HG03342 (cell line): ENCODE data around the gene DCLK3.
A peak's percentile ranks its signal among the peaks of the same experiment; 100 is the strongest.

ENCODE experiments used
- ATAC-seq: cut with Tn5 transposase; IDR thresholded peaks from one replicate; pipeline ENCODE4 v1.9.1; 2021; ENCODE audit warnings: mild to moderate bottlenecking, moderate library complexity; ENCODE audit not compliant: unreplicated experiment

The DCLK3 gene

DNA sequence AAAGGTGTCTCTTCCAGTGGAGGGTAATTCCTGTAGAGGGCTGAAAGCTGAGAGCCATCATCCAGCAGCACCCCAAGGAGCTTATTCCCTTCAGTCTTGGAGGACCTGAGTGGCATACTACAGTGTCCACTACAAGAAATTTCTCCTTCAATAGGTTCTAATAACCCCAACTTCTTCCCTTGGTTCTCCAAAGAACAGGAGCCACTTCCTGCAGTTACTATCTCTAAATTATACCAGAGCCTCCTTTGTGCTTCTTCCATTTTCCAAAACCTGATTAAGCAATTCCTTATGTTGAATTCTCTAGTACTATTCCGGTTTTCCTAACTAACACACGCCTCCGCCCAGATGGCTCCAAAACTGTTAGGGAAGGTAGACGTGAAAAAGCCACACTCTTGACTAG, 50.4 kb downstream of the DCLK3 start:
- no peak for ATAC-seq

- no peak for ATAC-seq
These were observed 53.7 kb downstream of the DCLK3 start for GRCh38 chr3:36710606-36711005.

GRCh38 chr3:36709826-36710365, 54.5 kb downstream of the DCLK3 start:
- no peak for ATAC-seq

DNA sequence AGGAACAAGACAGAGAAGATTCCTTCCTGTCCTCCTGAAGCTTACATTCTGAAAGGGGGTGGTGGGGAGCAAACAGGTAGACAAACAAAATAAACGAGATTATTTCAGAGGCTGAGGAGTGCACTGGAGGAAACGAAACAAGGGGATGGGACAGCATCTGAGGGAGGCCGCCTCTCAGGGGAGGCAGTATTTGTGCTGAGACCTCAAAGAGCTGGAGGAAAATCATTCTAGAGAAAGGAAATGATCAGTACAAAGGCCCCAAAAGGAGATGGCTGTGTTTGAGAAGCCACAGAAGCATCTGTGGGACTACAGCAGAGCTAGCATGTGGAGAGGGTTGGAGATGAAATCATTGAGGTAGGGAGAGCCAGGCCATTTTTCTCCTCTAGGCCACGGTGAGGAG, 55.1 kb downstream of the DCLK3 start:
- no peak for ATAC-seq

- ATAC-seq: peak; percentile 90
These were observed 56.5 kb downstream of the DCLK3 start for GRCh38 chr3:36707623-36708409.

GRCh38 chr3:36705015-36705414, 59.3 kb downstream of the DCLK3 start:
- no peak for ATAC-seq

- no peak for ATAC-seq
These were observed 60.1 kb downstream of the DCLK3 start for GRCh38 chr3:36704280-36704679.

GRCh38 chr3:36701249-36701572, 63.1 kb downstream of the DCLK3 start:
- ATAC-seq: no peak

DNA sequence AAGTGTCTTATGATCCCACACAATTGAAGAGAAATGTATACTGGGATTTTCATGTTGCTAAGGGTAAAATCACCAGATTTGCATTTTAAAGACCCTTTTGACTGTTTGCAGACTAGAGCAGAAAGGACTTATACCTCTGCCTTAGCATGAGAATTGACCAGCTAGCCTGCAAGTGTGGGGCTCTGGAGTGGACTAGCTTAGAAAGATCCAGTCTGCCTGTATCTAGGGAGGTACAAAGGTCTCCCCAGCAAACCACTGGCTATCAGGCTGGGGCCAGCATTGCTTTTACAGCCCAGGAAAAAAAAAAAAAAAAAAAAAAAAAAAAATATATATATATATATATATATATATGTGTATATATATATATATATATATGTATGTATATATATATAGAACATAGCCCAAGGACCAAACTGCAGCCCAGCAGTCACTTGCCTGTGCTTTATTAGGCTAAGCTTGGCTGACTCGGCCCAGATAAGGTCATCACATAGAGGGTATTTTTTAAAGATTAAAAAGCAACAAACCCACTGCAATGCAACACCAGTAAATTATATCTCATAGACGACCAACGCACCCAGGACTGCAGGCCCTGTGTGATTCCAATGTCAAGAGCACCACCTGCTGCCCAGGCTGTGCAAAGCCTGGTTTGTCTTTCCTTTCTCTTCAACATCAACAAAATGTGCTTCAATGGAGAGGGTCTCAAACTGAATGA, 63.7 kb downstream of the DCLK3 start:
- ATAC-seq: peak; percentile 90

- no peak for ATAC-seq
These were observed 66.0 kb downstream of the DCLK3 start for GRCh38 chr3:36698314-36698713.

GRCh38 chr3:36697229-36698001, 66.9 kb downstream of the DCLK3 start:
- ATAC-seq: no peak

DNA sequence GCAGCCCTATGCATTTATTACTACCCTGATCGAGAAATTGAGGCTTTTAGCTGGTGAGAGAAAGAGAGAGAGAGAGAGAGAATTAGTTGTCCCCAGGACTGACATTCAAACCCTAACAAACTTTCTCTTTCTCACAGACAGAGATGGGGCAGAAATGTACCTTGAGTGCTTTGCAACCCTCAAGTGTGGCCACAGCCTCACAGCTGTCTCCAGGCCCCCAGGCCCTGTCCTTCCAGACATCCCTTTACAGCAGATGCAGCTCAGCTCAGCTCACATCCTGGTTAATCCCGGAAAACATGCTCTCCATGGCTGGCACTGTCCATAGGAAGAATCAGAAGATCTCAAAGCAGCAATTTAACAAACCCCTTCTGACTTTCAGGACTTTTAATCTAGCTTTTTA, 67.6 kb downstream of the DCLK3 start:
- no peak for ATAC-seq

DNA sequence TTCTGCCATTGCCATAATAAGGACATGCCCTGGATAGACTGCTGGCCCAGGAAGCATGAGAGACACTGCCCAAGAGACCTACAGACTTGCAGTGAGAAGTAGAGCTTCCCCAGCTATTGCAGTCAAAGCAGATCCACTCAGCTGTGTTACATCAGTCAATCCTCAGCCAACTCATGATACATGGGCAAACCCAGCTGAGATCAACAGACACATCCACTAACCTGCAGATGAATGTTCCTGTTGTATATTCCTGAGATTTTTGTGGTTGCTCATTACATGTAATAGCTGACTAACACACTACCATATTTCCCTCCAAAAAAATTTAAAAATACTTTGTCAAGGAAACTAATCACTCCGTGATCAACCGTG, 68.6 kb downstream of the DCLK3 start:
- ATAC-seq: no peak

DNA sequence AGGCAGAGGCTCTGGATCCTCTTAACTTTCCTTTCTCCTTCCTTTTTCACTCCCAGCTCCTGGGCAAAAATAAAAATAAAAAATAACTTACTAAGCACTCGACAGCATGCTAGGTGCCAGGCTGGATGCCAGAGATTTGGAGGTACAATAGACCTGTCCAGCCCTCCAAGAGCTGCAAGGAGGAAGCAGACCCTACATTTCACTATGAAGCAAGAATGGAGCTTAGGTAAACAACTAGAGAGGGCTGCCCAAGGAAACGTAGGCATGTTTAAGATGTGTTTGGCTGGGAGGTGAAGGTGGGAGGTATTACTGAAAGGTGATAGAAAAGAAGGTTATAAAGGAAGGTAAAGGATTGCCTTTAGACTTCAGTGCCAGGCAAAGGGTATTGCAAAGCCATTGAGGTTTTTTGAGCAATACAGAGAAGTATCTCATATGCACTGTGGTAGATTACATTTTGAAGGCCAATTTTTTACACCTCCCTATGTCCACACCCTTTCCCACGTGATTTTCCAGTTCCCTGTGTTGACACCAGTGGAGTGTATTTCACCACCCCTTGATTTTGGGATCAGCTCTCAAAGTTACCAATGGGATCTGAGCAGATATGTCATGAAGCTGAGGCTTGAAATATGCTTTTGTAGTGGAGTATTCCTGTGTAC, 69.1 kb downstream of the DCLK3 start:
- no peak for ATAC-seq

DNA sequence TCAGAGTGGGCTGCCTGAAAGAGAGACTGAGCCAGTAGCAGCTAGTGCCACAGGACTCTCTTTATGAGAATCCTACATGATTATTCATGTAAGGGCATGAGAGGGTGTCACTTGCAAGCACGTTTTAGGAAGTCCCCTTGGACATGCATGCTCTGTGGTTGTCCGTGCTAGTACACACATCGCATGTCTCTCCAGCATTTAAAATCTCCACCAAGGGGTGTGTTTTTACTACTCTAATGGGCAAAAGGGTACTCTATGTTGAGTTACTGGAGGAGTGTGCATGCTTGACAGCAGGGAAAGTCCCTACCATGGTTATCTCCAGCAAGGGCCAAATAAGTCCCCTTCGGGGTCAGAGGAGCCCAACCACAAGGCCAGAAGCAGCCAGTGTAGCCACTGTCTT, 70.7 kb downstream of the DCLK3 start:
- ATAC-seq: peak; percentile 63

DNA sequence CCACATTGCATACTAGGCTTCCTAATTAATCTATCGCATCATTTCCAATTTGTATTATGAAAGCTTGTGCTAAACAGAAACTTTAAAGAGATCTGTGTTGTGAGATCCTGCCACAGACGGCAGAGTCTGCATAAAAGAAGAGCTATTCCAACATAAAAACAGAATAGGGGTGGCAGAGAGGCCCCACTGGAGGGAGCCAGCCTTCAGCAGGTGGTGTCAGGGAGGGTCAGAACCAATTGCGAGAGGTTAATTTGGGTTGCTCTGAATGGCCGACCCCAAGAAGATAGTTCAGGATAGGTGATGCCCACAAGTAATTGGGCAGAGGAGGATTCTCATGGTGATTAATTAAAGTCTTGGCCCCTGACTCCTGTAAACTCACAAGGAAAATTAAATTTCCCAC, 74.8 kb downstream of the DCLK3 start:
- ATAC-seq: no peak

- ATAC-seq: no peak
These were observed 75.5 kb downstream of the DCLK3 start for GRCh38 chr3:36688815-36689214.

- no peak for ATAC-seq
These were observed 77.8 kb downstream of the DCLK3 start for GRCh38 chr3:36686516-36686915.

GRCh38 chr3:36681867-36682266, 82.5 kb downstream of the DCLK3 start:
- peak; percentile 40 for ATAC-seq

- no peak for ATAC-seq
These were observed 83.4 kb downstream of the DCLK3 start for GRCh38 chr3:36680952-36681351.
